Endothelial cell of umbilical vein (primary cell): ENCODE data around the gene MCF2L.

ENCODE experiments used
- CTCF ChIP-seq, 2 donors: IDR thresholded peaks; 1 replicate in 1 of 2; 2 replicates in 1 of 2; pipeline ENCODE4 v1.5.1; 2011; ENCODE audit warnings: low read length in 2 of 2, mild to moderate bottlenecking in 2 of 2, moderate library complexity in 2 of 2, control low read depth in 1 of 2, inconsistent platforms in 1 of 2, low read depth in 1 of 2; ENCODE audit not compliant: insufficient read depth in 1 of 2; ENCODE audit errors: extremely low read depth in 1 of 2
- FOS ChIP-seq: IDR thresholded peaks from 2 replicates; pipeline ENCODE4 v1.6.1; 2011; ENCODE audit warnings: mild to moderate bottlenecking, low read length, moderate library complexity, borderline replicate concordance; ENCODE audit not compliant: insufficient read depth
- POLR2A ChIP-seq: IDR thresholded peaks from 2 replicates; pipeline ENCODE4 v1.6.1; 2012; ENCODE audit warnings: low read depth, mild to moderate bottlenecking, control low read depth, low read length
- POLR2AphosphoS5 ChIP-seq: IDR thresholded peaks from 2 replicates; pipeline ENCODE4 v1.6.1; 2012; ENCODE audit warnings: low read depth, mild to moderate bottlenecking, control low read depth, low read length, moderate library complexity; ENCODE audit not compliant: insufficient read depth

GRCh38 chr13:113043931-113044330 is 74.9 kb downstream of the MCF2L start:
- TF ChIP-seq CTCF (IDR thresholded peaks at IDR 0.05; ENCODE audit: extremely low read depth in 1 of 2, insufficient read depth in 1 of 2, low read depth in 1 of 2, low read length in 2 of 2) (no peak), POLR2A (no peak), POLR2AphosphoS5 (no peak), FOS (no peak)
